Ecto neural progenitor cell (in vitro differentiated cells): ENCODE results near the gene BAIAP2L1.
"Not testable (repeated sequence)": the region's sequence is repeated elsewhere in the genome, so short reads cannot be mapped to it uniquely, and the experiment has no call there.

Experiments
- DNase-seq: peaks from one replicate; pipeline ENCODE4 v3.0.0-alpha.2; 2018; ENCODE audit warnings: low spot score

The BAIAP2L1 gene, protein sequence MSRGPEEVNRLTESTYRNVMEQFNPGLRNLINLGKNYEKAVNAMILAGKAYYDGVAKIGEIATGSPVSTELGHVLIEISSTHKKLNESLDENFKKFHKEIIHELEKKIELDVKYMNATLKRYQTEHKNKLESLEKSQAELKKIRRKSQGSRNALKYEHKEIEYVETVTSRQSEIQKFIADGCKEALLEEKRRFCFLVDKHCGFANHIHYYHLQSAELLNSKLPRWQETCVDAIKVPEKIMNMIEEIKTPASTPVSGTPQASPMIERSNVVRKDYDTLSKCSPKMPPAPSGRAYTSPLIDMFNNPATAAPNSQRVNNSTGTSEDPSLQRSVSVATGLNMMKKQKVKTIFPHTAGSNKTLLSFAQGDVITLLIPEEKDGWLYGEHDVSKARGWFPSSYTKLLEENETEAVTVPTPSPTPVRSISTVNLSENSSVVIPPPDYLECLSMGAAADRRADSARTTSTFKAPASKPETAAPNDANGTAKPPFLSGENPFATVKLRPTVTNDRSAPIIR

DNA sequence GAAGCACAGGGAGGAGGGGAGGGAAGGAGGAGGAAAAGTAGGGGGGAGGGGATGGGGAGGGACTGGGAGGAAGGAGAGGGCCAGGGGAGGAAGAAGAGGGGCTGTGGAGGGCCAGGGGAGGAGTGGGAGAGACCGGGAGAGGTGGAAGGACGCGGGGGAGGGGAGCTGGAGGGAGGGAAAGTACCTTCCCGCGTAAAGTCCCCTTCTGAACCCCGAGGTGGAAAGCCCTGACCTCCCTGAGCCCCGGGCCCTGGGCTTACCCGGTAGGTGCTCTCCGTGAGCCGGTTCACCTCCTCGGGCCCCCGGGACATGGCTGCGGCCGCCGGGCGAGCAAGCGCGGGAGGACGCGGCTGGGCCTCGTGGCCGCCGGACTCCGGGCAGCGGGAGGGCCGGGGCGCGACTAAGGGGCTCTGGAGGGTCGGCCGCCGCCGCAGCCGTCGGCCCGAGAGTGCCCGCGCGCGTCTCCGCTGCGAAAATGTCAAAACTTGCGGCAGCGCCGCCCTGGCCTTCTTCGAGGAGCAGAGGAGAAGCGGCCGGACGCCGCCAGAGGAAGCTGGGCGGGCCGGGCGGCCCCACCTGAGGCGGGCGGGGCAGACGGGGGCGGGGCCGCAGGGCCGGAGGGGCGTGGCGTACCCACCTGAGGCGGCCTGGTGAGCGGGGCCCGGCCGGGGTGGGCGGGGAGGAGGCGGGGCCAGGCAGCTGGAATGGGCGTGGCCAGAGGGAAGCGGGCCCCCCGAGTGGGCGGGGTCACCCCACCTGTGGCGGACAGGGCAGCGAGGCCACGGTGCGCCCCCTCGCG lies at the start of gene BAIAP2L1:
TSS of gene BAIAP2L1 (minus strand) at position 549 of the 799 bp plus-strand sequence. CDS start at position 311, 238 bp downstream.
- peak; percentile 99 for DNase-seq

GRCh38 chr7:98448766-98449165 lies 47.9 kb upstream of the BAIAP2L1 start:
- no peak for DNase-seq

GRCh38 chr7:98440992-98441391 lies 40.1 kb upstream of the BAIAP2L1 start:
- DNase-seq = not testable (repeated sequence)

DNA sequence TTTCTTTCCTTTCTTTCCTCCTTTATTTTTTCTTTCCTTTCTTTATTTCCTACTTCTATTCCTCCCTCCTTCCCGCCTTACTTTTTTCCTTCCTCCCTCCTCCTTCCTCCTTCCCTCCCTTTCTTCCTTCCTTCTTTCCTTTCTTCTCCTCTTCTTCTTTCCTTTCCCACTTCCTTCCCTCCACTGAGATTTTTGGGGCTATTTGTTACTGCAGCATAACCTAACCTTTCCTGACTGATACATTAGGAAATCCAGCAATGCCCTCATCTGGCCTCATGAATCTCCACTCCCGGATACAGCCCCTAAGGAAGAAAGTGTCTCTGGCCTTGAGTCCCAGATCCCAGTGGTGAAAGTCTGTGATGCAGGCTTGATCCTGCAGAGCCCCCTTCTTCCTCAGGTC lies 38.6 kb upstream of the BAIAP2L1 start:
- no peak for DNase-seq

DNA sequence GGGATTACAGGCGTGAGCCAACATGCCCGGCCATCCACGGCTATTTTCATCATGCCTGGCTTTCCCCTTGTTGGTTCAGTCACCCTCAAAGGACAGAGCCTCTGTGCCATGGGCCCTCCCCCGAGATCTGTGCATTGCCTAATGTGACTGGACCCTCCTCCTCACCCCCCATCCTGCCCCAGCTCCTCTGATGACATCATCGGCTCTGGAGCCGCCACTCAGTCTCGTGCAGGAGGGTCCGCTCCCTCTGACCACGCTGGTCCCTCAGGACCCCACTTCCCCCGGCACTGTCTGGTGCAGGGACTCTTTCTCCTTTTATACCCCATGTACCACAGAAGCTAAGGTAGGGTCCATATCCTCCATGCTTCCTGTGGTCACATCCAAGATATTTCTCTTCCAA lies 33.2 kb upstream of the BAIAP2L1 start:
- no peak for DNase-seq

DNA sequence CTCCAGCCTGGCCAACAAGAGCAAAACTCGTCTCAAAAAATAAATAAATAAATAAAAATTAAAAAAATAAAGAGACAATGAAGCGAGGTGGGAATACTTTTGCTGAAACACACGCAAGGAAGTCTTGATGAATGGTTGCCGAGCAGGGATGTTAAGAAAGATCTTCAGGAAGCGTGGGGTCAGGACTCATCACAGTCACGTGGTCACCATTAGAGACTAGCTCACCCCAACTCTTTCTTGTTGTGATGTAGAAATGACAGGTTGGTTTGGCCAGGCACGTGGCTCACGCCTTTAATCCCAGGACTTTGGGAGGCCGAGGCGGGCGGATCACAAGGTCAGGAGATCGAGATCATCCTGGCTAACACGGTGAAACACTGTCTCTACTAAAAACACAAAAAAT lies 28.9 kb upstream of the BAIAP2L1 start:
- no peak for DNase-seq

- DNase-seq = no peak
Observed at GRCh38 chr7:98423043-98423442, 22.2 kb upstream of the BAIAP2L1 start.

DNA sequence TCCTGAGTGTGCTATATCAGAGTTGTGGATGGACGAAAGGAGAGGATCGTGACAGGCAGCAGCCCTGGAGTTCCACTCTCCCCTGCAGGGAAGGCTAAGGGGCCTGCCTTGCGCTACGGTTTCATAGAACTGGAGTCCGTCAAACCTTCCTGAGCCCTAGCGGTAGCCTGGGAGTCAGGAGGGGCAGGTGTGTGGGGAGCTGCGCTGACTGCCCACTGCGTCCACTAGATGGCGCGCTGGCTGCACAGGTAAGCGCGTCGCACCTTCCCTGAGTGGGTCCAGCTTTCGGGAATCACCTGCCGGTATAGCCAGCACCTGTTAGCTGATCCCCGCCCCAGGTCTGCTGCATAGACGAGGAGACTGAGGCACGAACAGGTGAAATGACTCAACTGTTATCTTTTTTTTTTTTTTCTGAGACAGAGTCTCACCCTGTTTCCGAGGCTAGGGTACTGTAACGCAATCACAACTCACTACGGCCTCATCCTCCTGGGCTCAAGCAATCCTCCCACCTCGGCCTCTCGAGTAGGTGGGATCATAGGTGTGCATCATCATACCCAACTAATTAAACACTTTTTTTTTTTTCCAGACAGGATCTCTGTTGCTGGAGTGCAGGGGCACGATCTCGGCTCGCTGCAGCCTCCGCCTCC lies 20.2 kb upstream of the BAIAP2L1 start:
- peak; percentile 78 for DNase-seq

GRCh38 chr7:98419988-98420387 lies 19.1 kb upstream of the BAIAP2L1 start:
- not testable (repeated sequence) for DNase-seq

- DNase-seq = not testable (repeated sequence)
Observed at GRCh38 chr7:98419316-98419691, 18.4 kb upstream of the BAIAP2L1 start.

GRCh38 chr7:98418636-98419315 lies 17.9 kb upstream of the BAIAP2L1 start:
- no peak for DNase-seq

DNA sequence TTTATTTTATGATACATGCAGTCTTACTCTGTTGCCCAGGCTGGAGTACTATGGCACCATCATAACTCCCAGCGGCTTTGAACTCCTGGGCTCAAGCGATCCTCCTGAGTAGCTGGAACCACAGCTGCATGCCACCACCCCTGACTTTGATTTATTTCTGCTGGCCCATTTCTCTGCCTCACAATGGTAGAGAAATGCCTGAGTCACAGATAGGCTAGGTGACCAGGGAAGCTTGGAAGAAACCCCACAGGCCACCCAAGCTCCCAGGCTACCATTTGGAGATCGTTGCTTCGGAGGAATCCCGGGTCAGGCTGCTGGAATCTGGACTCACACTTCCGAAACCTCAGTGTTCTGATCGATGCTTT lies 17.4 kb upstream of the BAIAP2L1 start:
- no peak for DNase-seq

DNA sequence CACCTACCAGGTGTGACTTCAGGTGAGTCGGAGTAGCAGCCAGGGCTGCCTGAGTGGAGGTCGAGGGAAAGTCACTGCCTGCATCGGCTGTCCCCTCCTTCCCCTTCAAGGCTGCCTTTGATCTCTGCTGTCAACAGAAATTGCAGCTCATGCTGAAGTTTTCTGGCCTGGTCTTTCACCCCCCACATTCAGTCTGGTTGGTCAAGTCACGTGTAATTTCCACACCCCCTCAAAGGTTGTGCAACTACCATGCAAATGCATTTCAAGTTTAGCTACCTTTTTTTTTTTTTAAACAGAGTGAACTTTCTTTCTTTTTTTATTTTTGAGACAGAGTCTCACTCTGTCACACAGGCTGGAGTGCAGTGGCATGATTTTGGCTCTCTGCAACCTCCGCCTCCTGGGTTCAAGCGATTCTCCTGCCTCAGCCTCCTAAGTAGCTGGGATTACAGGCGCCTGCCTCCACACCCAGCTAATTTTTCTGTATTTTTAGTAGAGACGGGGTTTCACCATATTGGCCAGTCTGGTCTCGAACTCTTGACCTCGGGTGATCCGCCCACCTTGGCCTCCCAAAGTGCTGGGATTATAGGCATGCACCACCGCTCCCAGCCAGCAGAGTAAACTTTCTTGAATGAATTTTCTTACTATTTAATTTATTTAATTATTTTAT lies 16.8 kb upstream of the BAIAP2L1 start:
- DNase-seq = not testable (repeated sequence)

DNA sequence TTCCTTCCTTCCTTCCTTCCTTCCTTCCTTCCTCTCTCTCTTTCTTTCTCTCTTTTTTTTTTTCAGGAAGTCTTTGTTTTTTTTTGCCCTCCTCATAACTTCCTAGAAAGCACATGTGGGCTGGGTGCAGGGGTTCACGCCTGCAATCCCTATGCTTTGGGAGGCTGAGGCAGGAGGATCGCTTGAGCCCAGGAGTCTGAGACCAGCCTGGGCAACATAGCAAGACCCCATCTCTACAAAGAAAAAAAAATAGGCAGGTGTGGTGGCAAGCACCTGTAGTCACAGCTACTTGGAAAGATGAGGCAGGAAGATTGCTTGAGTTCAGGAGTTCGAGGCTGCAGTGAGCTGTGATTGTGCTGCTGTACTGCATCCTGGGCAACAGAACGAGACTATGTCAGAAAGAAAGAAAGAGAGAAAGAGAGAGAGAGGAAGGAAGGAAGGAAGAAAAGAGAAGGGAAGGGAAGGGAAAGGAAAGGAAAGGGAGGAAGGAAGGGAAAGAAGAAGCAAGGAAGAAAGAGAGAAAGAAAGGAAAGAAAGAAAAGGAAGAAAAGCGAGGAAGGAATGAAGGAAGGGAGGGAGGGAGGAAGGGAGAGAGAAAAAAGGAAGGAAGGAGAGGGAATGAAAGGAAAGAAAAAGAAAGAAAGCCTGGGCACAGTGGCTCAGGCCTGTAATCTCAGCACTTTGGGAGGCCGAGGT lies 13.5 kb upstream of the BAIAP2L1 start:
- DNase-seq = no peak

- not testable (repeated sequence) for DNase-seq
Observed at GRCh38 chr7:98413655-98414054, 12.8 kb upstream of the BAIAP2L1 start.

DNA sequence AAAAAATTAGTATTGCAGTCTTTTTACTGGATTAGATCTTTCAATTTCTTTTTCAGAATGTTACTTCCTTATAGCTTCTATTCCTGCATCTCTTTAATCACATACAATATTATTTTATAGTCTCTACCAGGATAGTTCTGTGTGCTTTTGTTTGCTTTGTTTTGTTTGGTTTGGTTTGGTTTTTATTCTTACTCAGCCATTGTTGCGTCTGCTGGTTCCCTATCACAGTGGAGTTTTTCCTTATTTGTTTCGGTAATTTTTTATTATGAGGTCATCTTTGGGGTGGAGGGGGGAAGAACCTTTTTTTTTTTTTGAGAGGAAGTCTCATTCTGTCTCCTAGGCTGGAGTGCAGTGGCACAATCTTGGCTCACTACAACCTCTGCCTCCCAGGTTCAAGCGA lies 9.0 kb upstream of the BAIAP2L1 start:
- no peak for DNase-seq

DNA sequence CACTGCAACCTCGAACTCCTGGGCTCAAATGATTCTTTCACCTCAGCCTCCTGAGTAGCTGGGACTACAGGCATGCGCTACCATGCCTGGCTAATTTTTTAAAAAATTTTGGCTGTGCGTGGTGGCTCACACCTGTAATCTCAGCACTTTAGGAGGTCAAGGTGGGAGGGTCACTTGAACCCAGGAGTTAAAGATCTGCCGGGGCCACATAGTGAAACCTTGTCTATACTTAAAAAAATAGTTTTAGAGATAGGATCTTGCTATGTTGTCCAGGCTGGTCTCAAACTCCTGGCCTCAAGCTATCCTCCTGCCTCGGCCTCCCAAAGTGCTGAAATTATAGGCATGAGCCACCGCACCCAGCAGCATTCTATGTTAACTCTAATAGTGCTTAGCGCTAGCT lies 7.3 kb upstream of the BAIAP2L1 start:
- not testable (repeated sequence) for DNase-seq

DNA sequence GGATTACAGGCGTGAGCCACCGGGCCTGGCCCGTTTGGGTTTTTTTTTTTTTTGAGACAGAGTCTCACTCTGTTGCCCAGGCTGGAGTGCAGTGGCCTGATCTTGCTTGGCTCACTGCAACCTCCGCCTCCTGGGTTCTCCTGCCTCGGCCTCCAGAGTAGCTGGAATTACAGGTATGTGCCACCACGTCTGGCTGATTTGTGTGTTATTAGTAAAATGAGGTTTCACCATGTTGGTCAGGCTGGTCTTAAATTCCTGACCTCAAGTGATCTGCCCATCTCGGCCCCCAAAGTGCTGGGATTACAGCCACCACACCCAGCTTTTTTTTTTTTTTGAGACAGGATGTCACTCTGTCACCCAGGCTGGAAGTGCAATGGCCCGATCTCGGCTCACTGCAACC lies 5.9 kb upstream of the BAIAP2L1 start:
- DNase-seq = no peak

GRCh38 chr7:98404840-98405239 lies 4.0 kb upstream of the BAIAP2L1 start:
- no peak for DNase-seq

GRCh38 chr7:98399890-98400541 lies 874 bp downstream of the BAIAP2L1 start:
- DNase-seq = peak; percentile 69
